OCI-LY7 (cell line): Measurements from ENCODE around the gene HMCN1.

Experiments used
- EZH2phosphoT487 ChIP-seq: fragments of 200-600 bp; sonication (generic); IDR thresholded peaks from 2 replicates; pipeline ENCODE4 v1.6.1; 2018; ENCODE audit warnings: low read depth, borderline replicate concordance, mild to moderate bottlenecking, mixed run types, antibody characterized with exemption, low read length, moderate library complexity, mixed read lengths
- TF ChIP-seq, protein P1 (sequence below): fragments of 200-600 bp; sonication (generic); conservative IDR thresholded peaks from 2 replicates; pipeline ENCODE4 v1.5.1; 2014; ENCODE audit warnings: mild to moderate bottlenecking, antibody characterized with exemption, low read length, moderate library complexity, mixed read lengths

DNA sequence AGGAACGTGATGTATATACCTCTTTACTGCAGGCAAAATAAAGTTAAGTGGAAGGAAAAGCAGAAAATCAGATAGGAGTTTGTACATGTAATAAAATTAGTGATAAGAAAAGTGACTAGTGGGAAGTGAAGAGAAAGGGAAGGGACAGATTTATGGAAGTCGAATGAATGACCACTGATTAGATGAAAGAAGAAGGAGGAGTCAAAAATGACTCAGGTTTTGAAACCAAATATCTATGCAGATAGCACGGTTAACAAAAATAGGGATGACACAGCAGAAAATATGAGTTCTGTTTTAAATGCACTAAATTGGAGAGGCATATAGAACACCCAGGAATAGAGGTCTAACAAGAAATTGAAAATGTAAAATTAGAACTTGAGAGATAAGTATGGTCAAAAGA is 128.0 kb downstream of the HMCN1 start:
- TF ChIP-seq, protein P1, sequence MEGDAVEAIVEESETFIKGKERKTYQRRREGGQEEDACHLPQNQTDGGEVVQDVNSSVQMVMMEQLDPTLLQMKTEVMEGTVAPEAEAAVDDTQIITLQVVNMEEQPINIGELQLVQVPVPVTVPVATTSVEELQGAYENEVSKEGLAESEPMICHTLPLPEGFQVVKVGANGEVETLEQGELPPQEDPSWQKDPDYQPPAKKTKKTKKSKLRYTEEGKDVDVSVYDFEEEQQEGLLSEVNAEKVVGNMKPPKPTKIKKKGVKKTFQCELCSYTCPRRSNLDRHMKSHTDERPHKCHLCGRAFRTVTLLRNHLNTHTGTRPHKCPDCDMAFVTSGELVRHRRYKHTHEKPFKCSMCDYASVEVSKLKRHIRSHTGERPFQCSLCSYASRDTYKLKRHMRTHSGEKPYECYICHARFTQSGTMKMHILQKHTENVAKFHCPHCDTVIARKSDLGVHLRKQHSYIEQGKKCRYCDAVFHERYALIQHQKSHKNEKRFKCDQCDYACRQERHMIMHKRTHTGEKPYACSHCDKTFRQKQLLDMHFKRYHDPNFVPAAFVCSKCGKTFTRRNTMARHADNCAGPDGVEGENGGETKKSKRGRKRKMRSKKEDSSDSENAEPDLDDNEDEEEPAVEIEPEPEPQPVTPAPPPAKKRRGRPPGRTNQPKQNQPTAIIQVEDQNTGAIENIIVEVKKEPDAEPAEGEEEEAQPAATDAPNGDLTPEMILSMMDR = no peak
- no peak for TF ChIP-seq EZH2phosphoT487
